K562 (cell line): Measurements from ENCODE around the gene DGCR2. TPM values are rescaled to one million over a fixed set of nuclear protein-coding genes. Genes with fewer than 3 reads are reported as not detected.

Experiments
- BRD9 ChIP-seq: fragments of 450-650 bp; IDR thresholded peaks from 2 replicates; pipeline ENCODE4 v1.6.1; 2018; ENCODE audit warnings: low read depth; ENCODE audit not compliant: partially characterized antibody
- CAMTA2 ChIP-seq: fragments of 250-450 bp; sonication (Bioruptor Pico); conservative IDR thresholded peaks from 2 replicates; pipeline ENCODE4 v1.5.1; 2022
- CREBBP ChIP-seq: IDR thresholded peaks from one replicate; pipeline ENCODE4 v1.6.1; 2012; ENCODE audit warnings: low read depth, mild to moderate bottlenecking, control low read depth, inconsistent platforms, low read length
- CTBP1 ChIP-seq: fragments of 450-650 bp; IDR thresholded peaks from 2 replicates; pipeline ENCODE4 v1.6.1; 2016; ENCODE audit warnings: borderline replicate concordance
- DMBX1 ChIP-seq: fragments of 250-450 bp; sonication (Bioruptor Pico); IDR thresholded peaks from 2 replicates; pipeline ENCODE4 v1.8.0; 2022; ENCODE audit warnings: inconsistent platforms, mild to moderate bottlenecking, moderate library complexity, borderline replicate concordance
- FOXA3 ChIP-seq, 2 experiments: fragments of 450-650 bp in 1 of 2; sonication (generic) in 1 of 2; formaldehyde crosslinking; IDR thresholded peaks in 1 of 2; conservative IDR thresholded peaks in 1 of 2; 2 replicates each; pipeline versions ENCODE4 v1.4.0 to v1.8.0; 2020 to 2022; ENCODE audit warnings: mild to moderate bottlenecking in 2 of 2, missing genetic modification reagents in 1 of 2
- FOXM1 ChIP-seq, 2 experiments: fragments of 450-650 bp in 1 of 2; sonication (generic) in 1 of 2; formaldehyde crosslinking in 1 of 2; IDR thresholded peaks; 2 replicates each; pipeline versions ENCODE4 v1.6.1 to v1.9.0; 2017 to 2022; ENCODE audit warnings: low read depth in 2 of 2, mild to moderate bottlenecking in 2 of 2, missing genetic modification reagents in 1 of 2, moderate library complexity in 1 of 2
- IFI16 ChIP-seq: fragments of 250-450 bp; sonication (Bioruptor Pico); IDR thresholded peaks from 2 replicates; pipeline ENCODE4 v2.1.2; 2022; ENCODE audit warnings: mild to moderate bottlenecking, inconsistent platforms
- KDM1A ChIP-seq, 2 experiments: fragments of 450-650 bp; IDR thresholded peaks; 2 replicates each; pipeline ENCODE4 v1.6.1; 2016; ENCODE audit warnings: mild to moderate bottlenecking in 2 of 2
- PRMT5 ChIP-seq: sonication (generic); formaldehyde crosslinking; IDR thresholded peaks from 2 replicates; pipeline ENCODE4 v1.5.0; 2020; ENCODE audit warnings: missing genetic modification reagents
- RBM25 ChIP-seq: fragments of 200-400 bp; formaldehyde crosslinking; IDR thresholded peaks from 2 replicates; pipeline ENCODE4 v1.6.1; 2018; ENCODE audit warnings: low read length, low read depth, moderate library complexity; ENCODE audit not compliant: severe bottlenecking
- RBM34 ChIP-seq: fragments of 200-400 bp; formaldehyde crosslinking; IDR thresholded peaks from 2 replicates; pipeline ENCODE4 v1.6.1; 2018; ENCODE audit warnings: low read length, borderline replicate concordance; ENCODE audit not compliant: insufficient read depth
- TAL1 ChIP-seq: fragments of 450-650 bp; IDR thresholded peaks from 2 replicates; pipeline ENCODE4 v1.6.1; 2016; ENCODE audit warnings: mild to moderate bottlenecking
- TBL1XR1 ChIP-seq, 2 experiments: IDR thresholded peaks; 2 replicates each; pipeline ENCODE4 v1.6.1; 2012; ENCODE audit warnings: improper control_type of control experiment in 2 of 2, low read length in 2 of 2, mild to moderate bottlenecking in 1 of 2
- ZNF12 ChIP-seq: sonication (generic); formaldehyde crosslinking; IDR thresholded peaks from 2 replicates; pipeline ENCODE4 v1.4.0; 2020; ENCODE audit warnings: mild to moderate bottlenecking, missing genetic modification reagents
- ZNF77 ChIP-seq: fragments of 250-450 bp; sonication (Bioruptor Pico); IDR thresholded peaks from 2 replicates; pipeline ENCODE4 v1.5.0; 2020
- polyA plus RNA-seq, 8 experiments: library from polyadenylated mRNA; depleted of rRNA in 4 of 8; stranded (reverse) in 5 of 8; unstranded in 3 of 8; fragments of >200 nt; fragmentation: Nextera tagmentation in 2 of 8; fragmentation: Illumina TruSeq in 1 of 8; extraction: Ambion mirVana in 2 of 8; extraction: Trizol in 1 of 8; gene quantifications; 2 replicates each; pipeline versions ENCODE4 v1.2.1 to v1.2.3, GENCODE V29; 2011 to 2014; ENCODE audit warnings: inconsistent platforms in 1 of 8, missing spikeins in 1 of 8
- total RNA-seq, 7 experiments: library from RNA; depleted of rRNA in 6 of 7; stranded (reverse); fragments of >200 nt in 6 of 7; fragmentation: Illumina TruSeq in 2 of 7; extraction: Trizol in 2 of 7; gene quantifications; 2 replicates each; pipeline versions ENCODE4 v1.2.1 to v1.2.3, GENCODE V29; 2011 to 2021; ENCODE audit warnings: low replicate concordance in 1 of 7
- TF ChIP-seq, protein P1 (sequence below), 2 experiments: fragments of 250-450 bp in 1 of 2; fragments of 450-650 bp in 1 of 2; sonication (Bioruptor Pico) in 1 of 2; IDR thresholded peaks; 2 replicates each; pipeline versions ENCODE4 v1.6.1 to v1.8.0; 2016 to 2021; ENCODE audit warnings: mild to moderate bottlenecking in 2 of 2, moderate library complexity in 2 of 2, missing compliant biosample characterization in 1 of 2, missing genetic modification characterization in 1 of 2
- TF ChIP-seq, protein P2 (sequence below): fragments of 200-600 bp; sonication (generic); IDR thresholded peaks from one replicate; pipeline ENCODE4 v1.6.1; 2012; ENCODE audit warnings: mild to moderate bottlenecking, low read depth, low read length, inconsistent platforms

DGCR2 gene
- total and polyA plus RNA-seq, 9 of the 15 experiments (the other 6 are each of a cell fraction or from before 2014, with no cell fraction given) = 0.69 to 101 (median 56.4) TPM

DNA sequence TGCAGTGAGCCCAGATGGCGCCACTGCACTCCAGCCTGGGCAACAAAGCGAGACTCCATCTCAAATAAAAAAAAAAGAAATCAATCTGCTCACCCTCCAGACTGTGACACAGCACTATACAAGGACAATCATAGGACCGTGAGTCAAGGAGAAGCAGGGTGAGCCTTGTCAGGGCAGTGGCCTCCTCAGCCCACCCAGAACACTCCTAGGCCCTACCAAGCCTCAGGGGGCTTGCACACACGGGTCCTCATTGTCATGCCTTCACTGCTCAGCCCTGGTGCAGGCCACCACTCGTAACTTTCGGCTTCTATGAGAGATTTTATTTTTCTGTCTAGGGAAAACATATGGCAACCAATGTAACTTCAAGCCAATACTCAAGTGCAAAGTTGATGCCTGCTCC, 35.8 kb downstream of the DGCR2 start (continued):
- TF ChIP-seq DMBX1 (CRISPR knock-in tag) = no peak
- TF ChIP-seq TBL1XR1 (IDR thresholded peaks at IDR 0.05; ENCODE audit: low read length in 2 of 2) = no peak
- TF ChIP-seq FOXM1 (IDR thresholded peaks at IDR 0.05; ENCODE audit: low read depth) = no peak
- no peak for TF ChIP-seq FOXM1 (CRISPR knock-in tag; IDR thresholded peaks at IDR 0.05; ENCODE audit: low read depth)
- TF ChIP-seq CTBP1 = no peak
- 0 out of 4 replicates have a peak, but pooled peaks of 1 of the 2 experiments have one; percentile 57 for TF ChIP-seq FOXA3 (CRISPR knock-in tag; conservative IDR thresholded peaks at IDR 0.05 in 1 of 2, IDR thresholded peaks at IDR 0.05 in 1 of 2)
- no peak for TF ChIP-seq PRMT5 (CRISPR knock-in tag)
- TF ChIP-seq CREBBP = no peak
- no peak for TF ChIP-seq KDM1A (IDR thresholded peaks at IDR 0.05)
- TF ChIP-seq, protein P1, sequence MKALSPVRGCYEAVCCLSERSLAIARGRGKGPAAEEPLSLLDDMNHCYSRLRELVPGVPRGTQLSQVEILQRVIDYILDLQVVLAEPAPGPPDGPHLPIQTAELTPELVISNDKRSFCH (CRISPR knock-in tag; IDR thresholded peaks at IDR 0.05) = no peak
- TF ChIP-seq, protein P1 (tag; IDR thresholded peaks at IDR 0.05) = no peak
- TF ChIP-seq, protein P2, sequence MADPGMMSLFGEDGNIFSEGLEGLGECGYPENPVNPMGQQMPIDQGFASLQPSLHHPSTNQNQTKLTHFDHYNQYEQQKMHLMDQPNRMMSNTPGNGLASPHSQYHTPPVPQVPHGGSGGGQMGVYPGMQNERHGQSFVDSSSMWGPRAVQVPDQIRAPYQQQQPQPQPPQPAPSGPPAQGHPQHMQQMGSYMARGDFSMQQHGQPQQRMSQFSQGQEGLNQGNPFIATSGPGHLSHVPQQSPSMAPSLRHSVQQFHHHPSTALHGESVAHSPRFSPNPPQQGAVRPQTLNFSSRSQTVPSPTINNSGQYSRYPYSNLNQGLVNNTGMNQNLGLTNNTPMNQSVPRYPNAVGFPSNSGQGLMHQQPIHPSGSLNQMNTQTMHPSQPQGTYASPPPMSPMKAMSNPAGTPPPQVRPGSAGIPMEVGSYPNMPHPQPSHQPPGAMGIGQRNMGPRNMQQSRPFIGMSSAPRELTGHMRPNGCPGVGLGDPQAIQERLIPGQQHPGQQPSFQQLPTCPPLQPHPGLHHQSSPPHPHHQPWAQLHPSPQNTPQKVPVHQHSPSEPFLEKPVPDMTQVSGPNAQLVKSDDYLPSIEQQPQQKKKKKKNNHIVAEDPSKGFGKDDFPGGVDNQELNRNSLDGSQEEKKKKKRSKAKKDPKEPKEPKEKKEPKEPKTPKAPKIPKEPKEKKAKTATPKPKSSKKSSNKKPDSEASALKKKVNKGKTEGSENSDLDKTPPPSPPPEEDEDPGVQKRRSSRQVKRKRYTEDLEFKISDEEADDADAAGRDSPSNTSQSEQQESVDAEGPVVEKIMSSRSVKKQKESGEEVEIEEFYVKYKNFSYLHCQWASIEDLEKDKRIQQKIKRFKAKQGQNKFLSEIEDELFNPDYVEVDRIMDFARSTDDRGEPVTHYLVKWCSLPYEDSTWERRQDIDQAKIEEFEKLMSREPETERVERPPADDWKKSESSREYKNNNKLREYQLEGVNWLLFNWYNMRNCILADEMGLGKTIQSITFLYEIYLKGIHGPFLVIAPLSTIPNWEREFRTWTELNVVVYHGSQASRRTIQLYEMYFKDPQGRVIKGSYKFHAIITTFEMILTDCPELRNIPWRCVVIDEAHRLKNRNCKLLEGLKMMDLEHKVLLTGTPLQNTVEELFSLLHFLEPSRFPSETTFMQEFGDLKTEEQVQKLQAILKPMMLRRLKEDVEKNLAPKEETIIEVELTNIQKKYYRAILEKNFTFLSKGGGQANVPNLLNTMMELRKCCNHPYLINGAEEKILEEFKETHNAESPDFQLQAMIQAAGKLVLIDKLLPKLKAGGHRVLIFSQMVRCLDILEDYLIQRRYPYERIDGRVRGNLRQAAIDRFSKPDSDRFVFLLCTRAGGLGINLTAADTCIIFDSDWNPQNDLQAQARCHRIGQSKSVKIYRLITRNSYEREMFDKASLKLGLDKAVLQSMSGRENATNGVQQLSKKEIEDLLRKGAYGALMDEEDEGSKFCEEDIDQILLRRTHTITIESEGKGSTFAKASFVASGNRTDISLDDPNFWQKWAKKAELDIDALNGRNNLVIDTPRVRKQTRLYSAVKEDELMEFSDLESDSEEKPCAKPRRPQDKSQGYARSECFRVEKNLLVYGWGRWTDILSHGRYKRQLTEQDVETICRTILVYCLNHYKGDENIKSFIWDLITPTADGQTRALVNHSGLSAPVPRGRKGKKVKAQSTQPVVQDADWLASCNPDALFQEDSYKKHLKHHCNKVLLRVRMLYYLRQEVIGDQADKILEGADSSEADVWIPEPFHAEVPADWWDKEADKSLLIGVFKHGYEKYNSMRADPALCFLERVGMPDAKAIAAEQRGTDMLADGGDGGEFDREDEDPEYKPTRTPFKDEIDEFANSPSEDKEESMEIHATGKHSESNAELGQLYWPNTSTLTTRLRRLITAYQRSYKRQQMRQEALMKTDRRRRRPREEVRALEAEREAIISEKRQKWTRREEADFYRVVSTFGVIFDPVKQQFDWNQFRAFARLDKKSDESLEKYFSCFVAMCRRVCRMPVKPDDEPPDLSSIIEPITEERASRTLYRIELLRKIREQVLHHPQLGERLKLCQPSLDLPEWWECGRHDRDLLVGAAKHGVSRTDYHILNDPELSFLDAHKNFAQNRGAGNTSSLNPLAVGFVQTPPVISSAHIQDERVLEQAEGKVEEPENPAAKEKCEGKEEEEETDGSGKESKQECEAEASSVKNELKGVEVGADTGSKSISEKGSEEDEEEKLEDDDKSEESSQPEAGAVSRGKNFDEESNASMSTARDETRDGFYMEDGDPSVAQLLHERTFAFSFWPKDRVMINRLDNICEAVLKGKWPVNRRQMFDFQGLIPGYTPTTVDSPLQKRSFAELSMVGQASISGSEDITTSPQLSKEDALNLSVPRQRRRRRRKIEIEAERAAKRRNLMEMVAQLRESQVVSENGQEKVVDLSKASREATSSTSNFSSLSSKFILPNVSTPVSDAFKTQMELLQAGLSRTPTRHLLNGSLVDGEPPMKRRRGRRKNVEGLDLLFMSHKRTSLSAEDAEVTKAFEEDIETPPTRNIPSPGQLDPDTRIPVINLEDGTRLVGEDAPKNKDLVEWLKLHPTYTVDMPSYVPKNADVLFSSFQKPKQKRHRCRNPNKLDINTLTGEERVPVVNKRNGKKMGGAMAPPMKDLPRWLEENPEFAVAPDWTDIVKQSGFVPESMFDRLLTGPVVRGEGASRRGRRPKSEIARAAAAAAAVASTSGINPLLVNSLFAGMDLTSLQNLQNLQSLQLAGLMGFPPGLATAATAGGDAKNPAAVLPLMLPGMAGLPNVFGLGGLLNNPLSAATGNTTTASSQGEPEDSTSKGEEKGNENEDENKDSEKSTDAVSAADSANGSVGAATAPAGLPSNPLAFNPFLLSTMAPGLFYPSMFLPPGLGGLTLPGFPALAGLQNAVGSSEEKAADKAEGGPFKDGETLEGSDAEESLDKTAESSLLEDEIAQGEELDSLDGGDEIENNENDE = no peak
- 0 out of 2 replicates have a peak, but pooled peaks have one; percentile 29 for TF ChIP-seq CAMTA2 (CRISPR knock-in tag)
- no peak for TF ChIP-seq TAL1
- no peak for TF ChIP-seq RBM34
- TF ChIP-seq RBM25 = no peak
- TF ChIP-seq IFI16 (CRISPR knock-in tag) = no peak
- no peak for TF ChIP-seq ZNF77 (CRISPR knock-in tag)
- 0 out of 2 replicates have a peak, but pooled peaks have one; percentile 56 for TF ChIP-seq ZNF12 (CRISPR knock-in tag)
- TF ChIP-seq BRD9 = no peak
